Lung (tissue), 12 donors: Measurements from ENCODE around the gene ANKRD50. TPM values are rescaled to one million over a fixed set of nuclear protein-coding genes. Genes with fewer than 3 reads are reported as not detected.

Experiments used
- ATAC-seq: fragments of 200-7000 bp; cut with Tn5 transposase; one replicate; pipeline ENCODE4 v1.9.1; 2020; ENCODE audit warnings: moderate number of reproducible peaks; ENCODE audit not compliant: insufficient read depth, low FRiP score
- DNase-seq, 3 donors: peaks; one replicate each; pipeline ENCODE4 v3.0.0-alpha.2; 2013 to 2017
- H3K27ac ChIP-seq, 2 donors: one replicate each; pipeline ENCODE4 v1.5.1; 2013; ENCODE audit warnings: mild to moderate bottlenecking in 2 of 2, moderate library complexity in 2 of 2, control low read depth in 1 of 2, inconsistent platforms in 1 of 2, low read depth in 1 of 2, low read length in 1 of 2
- H3K27me3 ChIP-seq, 3 donors: one replicate each; pipeline ENCODE4 v1.5.1; 2013; ENCODE audit warnings: low read length in 2 of 3; ENCODE audit not compliant: control insufficient read depth in 3 of 3, insufficient read depth in 3 of 3
- H3K36me3 ChIP-seq, 4 donors: one replicate each; pipeline ENCODE4 v1.5.1; 2013; ENCODE audit warnings: low read length in 4 of 4, mild to moderate bottlenecking in 1 of 4, moderate library complexity in 1 of 4; ENCODE audit not compliant: control insufficient read depth in 4 of 4, insufficient read depth in 4 of 4
- H3K4me1 ChIP-seq, 5 donors: one replicate each; pipeline ENCODE4 v1.5.1; 2013; ENCODE audit warnings: low read length in 5 of 5, mild to moderate bottlenecking in 2 of 5, moderate library complexity in 1 of 5; ENCODE audit not compliant: control insufficient read depth in 5 of 5, insufficient read depth in 5 of 5
- H3K4me3 ChIP-seq: one replicate; pipeline ENCODE4 v1.5.1; 2013; ENCODE audit warnings: mild to moderate bottlenecking, control low read depth, moderate library complexity
- H3K9ac ChIP-seq, 2 donors: one replicate each; pipeline ENCODE4 v1.5.1; 2013; ENCODE audit warnings: low read length in 2 of 2, control low read depth in 1 of 2; ENCODE audit not compliant: insufficient read depth in 1 of 2
- H3K9me3 ChIP-seq, 4 donors: one replicate each; pipeline ENCODE4 v1.5.1; 2013; ENCODE audit warnings: low read length in 3 of 4, mild to moderate bottlenecking in 1 of 4, moderate library complexity in 1 of 4; ENCODE audit not compliant: control insufficient read depth in 4 of 4, insufficient read depth in 3 of 4
- WGBS, 2 donors: extraction: QIAGEN DNeasy Blood & Tissue Kit; methylation state at CpG; one replicate each; pipeline ENCODE4 v1.1.7; 2013; 5-methylcytosine and 5-hydroxymethylcytosine counted together
- polyA plus RNA-seq, 2 donors: library from polyadenylated mRNA; stranded (reverse); fragments of 200-250 nt; gene quantifications; one replicate each; pipeline ENCODE4 v1.2.1, GENCODE V29; 2013
- total RNA-seq, 2 donors: library from RNA; depleted of rRNA in 1 of 2; stranded (reverse); fragments of >200 nt in 1 of 2; gene quantifications; one replicate each; pipeline ENCODE4 v1.2.1, GENCODE V29; 2014 to 2021
- TF ChIP-seq, protein P1 (sequence below): IDR thresholded peaks from 2 replicates; pipeline ENCODE4 v1.5.1; 2012; ENCODE audit warnings: mild to moderate bottlenecking; ENCODE audit errors: control extremely low read depth, extremely low read depth
- donor health status: control.
- donor health status: control.
- donor health status: Bipolar disorder and iron deficiency.
- donor health status: healthy.
- donor health status: DM: yes; HTN: yes; CAD: no.

ANKRD50 gene
- total and polyA plus RNA-seq, 4 donors = 4.0 to 137 (median 11.6) TPM

GRCh38 chr4:124632439-124632838 is 80.1 kb downstream of the ANKRD50 start:
- no peak for ATAC-seq
- H3K27ac ChIP-seq = no peak overlapping the region
- no peak overlapping the region for H3K9ac ChIP-seq
- H3K9me3 ChIP-seq = no peaks in the 10 kb centered on the region
- DNase-seq = no peak
- no peak overlapping the region for H3K4me3 ChIP-seq
- WGBS, 2 donors = 92 to 96% methylated on average over 5 of the region's 5 CpGs
- H3K27me3 ChIP-seq = no peaks in the 10 kb centered on the region
- TF ChIP-seq, protein P1, sequence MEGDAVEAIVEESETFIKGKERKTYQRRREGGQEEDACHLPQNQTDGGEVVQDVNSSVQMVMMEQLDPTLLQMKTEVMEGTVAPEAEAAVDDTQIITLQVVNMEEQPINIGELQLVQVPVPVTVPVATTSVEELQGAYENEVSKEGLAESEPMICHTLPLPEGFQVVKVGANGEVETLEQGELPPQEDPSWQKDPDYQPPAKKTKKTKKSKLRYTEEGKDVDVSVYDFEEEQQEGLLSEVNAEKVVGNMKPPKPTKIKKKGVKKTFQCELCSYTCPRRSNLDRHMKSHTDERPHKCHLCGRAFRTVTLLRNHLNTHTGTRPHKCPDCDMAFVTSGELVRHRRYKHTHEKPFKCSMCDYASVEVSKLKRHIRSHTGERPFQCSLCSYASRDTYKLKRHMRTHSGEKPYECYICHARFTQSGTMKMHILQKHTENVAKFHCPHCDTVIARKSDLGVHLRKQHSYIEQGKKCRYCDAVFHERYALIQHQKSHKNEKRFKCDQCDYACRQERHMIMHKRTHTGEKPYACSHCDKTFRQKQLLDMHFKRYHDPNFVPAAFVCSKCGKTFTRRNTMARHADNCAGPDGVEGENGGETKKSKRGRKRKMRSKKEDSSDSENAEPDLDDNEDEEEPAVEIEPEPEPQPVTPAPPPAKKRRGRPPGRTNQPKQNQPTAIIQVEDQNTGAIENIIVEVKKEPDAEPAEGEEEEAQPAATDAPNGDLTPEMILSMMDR = no peak
- no peaks in the 10 kb centered on the region for H3K36me3 ChIP-seq
- H3K4me1 ChIP-seq = no peaks in the 10 kb centered on the region

DNA sequence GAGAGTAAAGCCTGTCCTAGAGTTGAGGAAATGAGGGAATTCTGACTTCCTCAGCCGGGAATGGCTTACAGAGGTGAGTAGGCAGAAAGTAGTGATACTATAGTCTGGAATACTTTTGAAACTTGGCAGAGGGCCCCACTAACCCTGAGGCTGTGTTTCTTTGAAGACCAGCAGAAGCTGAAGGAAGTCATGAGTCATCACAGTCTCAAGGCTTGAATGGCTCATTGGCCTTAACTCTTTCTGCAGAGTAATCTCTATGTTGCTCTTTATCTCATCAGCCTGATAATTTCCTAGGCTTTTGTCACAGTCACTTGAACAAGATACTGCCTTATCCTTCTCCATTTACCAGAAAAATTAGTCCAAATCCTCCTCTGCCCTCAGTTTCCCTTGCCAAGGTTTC is 80.8 kb downstream of the ANKRD50 start:
- WGBS, 2 donors = 15 to 17% methylated on average over 1 of the region's 1 CpG
- no peak overlapping the region for H3K4me3 ChIP-seq
- no peaks in the 10 kb centered on the region for H3K36me3 ChIP-seq
- H3K4me1 ChIP-seq = no peaks in the 10 kb centered on the region
- peak in 2 of 3 donors; percentile 10 to 54 for DNase-seq
- ATAC-seq = peak; percentile 75
- no peaks in the 10 kb centered on the region for H3K9me3 ChIP-seq
- H3K27me3 ChIP-seq = no peaks in the 10 kb centered on the region
- TF ChIP-seq, protein P1 = no peak
- no peak overlapping the region for H3K9ac ChIP-seq
- H3K27ac ChIP-seq = no peak overlapping the region

GRCh38 chr4:124629681-124630080 is 82.9 kb downstream of the ANKRD50 start:
- ATAC-seq = no peak
- Histone ChIP-seq H3K27me3 (no peaks in the 10 kb centered on the region), H3K9ac (no peak overlapping the region), H3K9me3 (no peaks in the 10 kb centered on the region), H3K27ac (no peak overlapping the region), H3K36me3 (peaks cover 0 to 1% (median 0%) of the 10 kb centered on the region in 4 donors), H3K4me1 (no peaks in the 10 kb centered on the region), H3K4me3 (no peak overlapping the region)
- WGBS, 2 donors = 87 to 88% methylated on average over 1 of the region's 1 CpG
- DNase-seq = no peak
- TF ChIP-seq, protein P1 = no peak
